Measurements from ENCODE around the gene CRNN.

Gene CRNN

DNA sequence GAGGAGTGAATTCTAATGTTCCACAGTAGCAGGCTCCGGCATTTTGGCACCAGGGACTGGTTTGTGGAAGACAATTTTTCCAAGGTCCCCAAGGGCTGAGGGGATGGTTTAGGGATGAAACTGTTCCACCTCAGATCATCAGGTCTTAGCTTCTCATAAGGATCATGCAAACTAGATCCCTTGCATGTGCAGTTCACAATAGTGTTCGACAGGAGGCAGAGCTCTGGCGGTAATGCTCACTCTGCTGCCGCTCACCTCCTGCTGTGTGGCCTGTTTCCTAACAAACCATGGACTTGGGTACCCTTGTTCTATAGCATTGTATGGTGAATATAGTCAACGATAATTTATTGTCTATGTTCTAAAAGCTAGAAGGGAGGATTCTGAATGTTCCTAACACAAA, 16.6 kb downstream of the CRNN start:
- Histone ChIP-seq H3K4me3 (ENCODE audit: severe bottlenecking) (no peak overlapping the region), H3K9me3 (ENCODE audit: severe bottlenecking) (no peaks in the 10 kb centered on the region), H3K27me3 (ENCODE audit: insufficient read depth, poor library complexity, severe bottlenecking) (peaks cover 32% of the 10 kb centered on the region), H3K4me1 (ENCODE audit: insufficient read depth, poor library complexity, severe bottlenecking) (no peaks in the 10 kb centered on the region), H3K36me3 (ENCODE audit: low read depth) (no peaks in the 10 kb centered on the region), H3K27ac (ENCODE audit: poor library complexity, severe bottlenecking) (no peak overlapping the region)
- ATAC-seq (ENCODE audit: low read depth) (no peak), DNase-seq (ENCODE audit: low spot score) (no peak)
- TF ChIP-seq, protein P1, sequence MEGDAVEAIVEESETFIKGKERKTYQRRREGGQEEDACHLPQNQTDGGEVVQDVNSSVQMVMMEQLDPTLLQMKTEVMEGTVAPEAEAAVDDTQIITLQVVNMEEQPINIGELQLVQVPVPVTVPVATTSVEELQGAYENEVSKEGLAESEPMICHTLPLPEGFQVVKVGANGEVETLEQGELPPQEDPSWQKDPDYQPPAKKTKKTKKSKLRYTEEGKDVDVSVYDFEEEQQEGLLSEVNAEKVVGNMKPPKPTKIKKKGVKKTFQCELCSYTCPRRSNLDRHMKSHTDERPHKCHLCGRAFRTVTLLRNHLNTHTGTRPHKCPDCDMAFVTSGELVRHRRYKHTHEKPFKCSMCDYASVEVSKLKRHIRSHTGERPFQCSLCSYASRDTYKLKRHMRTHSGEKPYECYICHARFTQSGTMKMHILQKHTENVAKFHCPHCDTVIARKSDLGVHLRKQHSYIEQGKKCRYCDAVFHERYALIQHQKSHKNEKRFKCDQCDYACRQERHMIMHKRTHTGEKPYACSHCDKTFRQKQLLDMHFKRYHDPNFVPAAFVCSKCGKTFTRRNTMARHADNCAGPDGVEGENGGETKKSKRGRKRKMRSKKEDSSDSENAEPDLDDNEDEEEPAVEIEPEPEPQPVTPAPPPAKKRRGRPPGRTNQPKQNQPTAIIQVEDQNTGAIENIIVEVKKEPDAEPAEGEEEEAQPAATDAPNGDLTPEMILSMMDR (IDR thresholded peaks at IDR 0.05; ENCODE audit: poor library complexity, severe bottlenecking): no peak

DNA sequence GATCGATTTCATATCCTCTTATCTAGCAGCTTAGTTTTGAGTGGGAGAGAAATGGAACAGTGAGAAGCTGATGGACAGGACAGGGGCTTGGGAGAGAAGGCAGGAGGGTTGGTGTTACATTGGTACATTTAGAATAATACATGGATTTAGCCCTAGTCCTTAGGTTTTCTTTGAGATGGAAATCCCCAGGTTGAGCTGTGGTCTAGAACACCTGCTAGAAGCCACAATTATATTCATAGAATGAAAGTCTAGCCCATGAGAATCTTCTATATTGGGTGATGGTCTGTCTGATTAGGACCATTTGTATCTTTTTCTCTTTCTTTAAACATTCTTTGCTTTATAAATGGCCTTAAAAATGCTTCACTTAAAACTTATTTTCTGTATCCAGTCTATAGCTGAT, 19.9 kb downstream of the CRNN start:
- H3K4me1 ChIP-seq (ENCODE audit: insufficient read depth, poor library complexity, severe bottlenecking): no peaks in the 10 kb centered on the region
- no peak for DNase-seq (ENCODE audit: low spot score)
- no peak for ATAC-seq (ENCODE audit: low read depth)

DNA sequence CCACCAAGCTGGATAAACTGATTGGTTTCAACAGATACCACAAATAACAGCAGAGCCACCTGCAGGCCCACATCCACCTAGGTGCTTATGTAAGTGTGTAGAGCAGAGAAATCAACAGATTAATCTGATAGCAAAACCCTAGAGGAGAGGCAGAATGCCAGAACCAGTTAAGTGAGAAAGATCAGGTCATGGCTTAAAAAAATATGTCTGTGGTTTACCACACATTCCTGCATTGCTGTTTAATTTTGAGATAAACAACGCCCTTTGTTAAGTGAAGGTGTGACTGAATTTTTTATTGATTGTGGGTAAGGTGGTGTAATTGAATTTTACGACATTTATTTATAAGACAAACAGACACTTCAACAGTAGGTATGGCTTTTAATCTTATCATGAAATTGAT, 21.2 kb downstream of the CRNN start:
- Histone ChIP-seq H3K27me3 (ENCODE audit: insufficient read depth, poor library complexity, severe bottlenecking) (peaks cover 50% of the 10 kb centered on the region), H3K4me3 (ENCODE audit: severe bottlenecking) (no peak overlapping the region), H3K27ac (ENCODE audit: poor library complexity, severe bottlenecking) (no peak overlapping the region), H3K4me1 (ENCODE audit: insufficient read depth, poor library complexity, severe bottlenecking) (no peaks in the 10 kb centered on the region), H3K9me3 (ENCODE audit: severe bottlenecking) (no peaks in the 10 kb centered on the region), H3K36me3 (ENCODE audit: low read depth) (no peaks in the 10 kb centered on the region)
- peak; percentile 38; the same call in 1 of the 3 replicates for ATAC-seq (ENCODE audit: low read depth)
- TF ChIP-seq, protein P1 (IDR thresholded peaks at IDR 0.05; ENCODE audit: poor library complexity, severe bottlenecking): no peak
- no peak for DNase-seq (ENCODE audit: low spot score)

More for the DNA sequence above, 19.9 kb downstream of the CRNN start:
- no peaks in the 10 kb centered on the region for H3K9me3 ChIP-seq (ENCODE audit: severe bottlenecking)
- H3K36me3 ChIP-seq (ENCODE audit: low read depth): no peaks in the 10 kb centered on the region
- H3K27me3 ChIP-seq (ENCODE audit: insufficient read depth, poor library complexity, severe bottlenecking): peaks cover 50% of the 10 kb centered on the region
- TF ChIP-seq, protein P1 (IDR thresholded peaks at IDR 0.05; ENCODE audit: poor library complexity, severe bottlenecking): no peak
- H3K4me3 ChIP-seq (ENCODE audit: severe bottlenecking): no peak overlapping the region
- H3K27ac ChIP-seq (ENCODE audit: poor library complexity, severe bottlenecking): no peak overlapping the region

DNA sequence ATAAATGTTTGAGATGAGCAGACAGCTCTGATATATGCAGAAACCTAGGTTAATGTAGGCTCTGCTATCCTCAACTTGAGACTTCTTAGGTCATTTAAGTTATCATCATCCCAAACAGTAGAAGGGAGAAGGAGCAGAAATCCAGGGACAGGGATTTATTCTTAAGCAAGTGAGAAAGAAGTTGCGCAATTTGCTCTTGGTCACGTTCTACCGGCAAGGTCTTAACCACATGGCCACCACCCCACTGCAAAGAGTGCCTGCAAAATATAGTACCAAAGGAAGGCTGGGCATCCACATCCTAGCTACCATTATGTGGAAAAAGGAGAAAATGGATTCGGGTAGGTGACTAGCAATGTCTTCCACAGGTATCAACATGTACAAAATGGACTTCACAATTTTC, 25.2 kb downstream of the CRNN start:
- DNase-seq (ENCODE audit: low spot score) (no peak), ATAC-seq (ENCODE audit: low read depth) (no peak)
- H3K36me3 ChIP-seq (ENCODE audit: low read depth): no peaks in the 10 kb centered on the region
- TF ChIP-seq, protein P1 (IDR thresholded peaks at IDR 0.05; ENCODE audit: poor library complexity, severe bottlenecking): no peak
- no peak overlapping the region for H3K4me3 ChIP-seq (ENCODE audit: severe bottlenecking)
- no peak overlapping the region for H3K27ac ChIP-seq (ENCODE audit: poor library complexity, severe bottlenecking)
- H3K27me3 ChIP-seq (ENCODE audit: insufficient read depth, poor library complexity, severe bottlenecking): peaks cover 31% of the 10 kb centered on the region
- H3K9me3 ChIP-seq (ENCODE audit: severe bottlenecking): no peaks in the 10 kb centered on the region
- H3K4me1 ChIP-seq (ENCODE audit: insufficient read depth, poor library complexity, severe bottlenecking): no peaks in the 10 kb centered on the region

DNA sequence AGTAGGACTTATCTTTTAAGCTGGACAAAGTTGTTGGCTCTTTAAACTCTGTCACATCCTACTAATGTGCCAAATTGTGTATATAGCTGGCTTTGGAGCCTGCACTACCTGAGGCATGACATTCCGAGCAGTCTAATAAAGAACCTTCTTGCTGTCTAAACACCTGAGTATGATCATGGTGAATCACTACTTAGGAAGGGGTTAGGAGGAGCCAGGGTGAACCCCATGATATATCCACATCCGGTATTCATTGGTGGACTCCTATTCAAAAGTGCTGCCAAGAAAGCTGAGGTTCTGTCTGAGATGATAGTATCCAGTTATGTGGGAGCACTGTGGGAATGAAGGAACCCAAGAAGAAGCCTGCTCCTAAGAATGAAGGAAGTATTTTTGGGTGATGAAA, 27.1 kb downstream of the CRNN start:
- H3K9me3 ChIP-seq (ENCODE audit: severe bottlenecking): no peaks in the 10 kb centered on the region

More for the DNA sequence above, 27.1 kb downstream of the CRNN start:
- Histone ChIP-seq H3K4me3 (ENCODE audit: severe bottlenecking) (no peak overlapping the region), H3K36me3 (ENCODE audit: low read depth) (no peaks in the 10 kb centered on the region), H3K27ac (ENCODE audit: poor library complexity, severe bottlenecking) (no peak overlapping the region), H3K27me3 (ENCODE audit: insufficient read depth, poor library complexity, severe bottlenecking) (peaks cover 13% of the 10 kb centered on the region), H3K4me1 (ENCODE audit: insufficient read depth, poor library complexity, severe bottlenecking) (no peaks in the 10 kb centered on the region)
- DNase-seq (ENCODE audit: low spot score) (no peak), ATAC-seq (ENCODE audit: low read depth) (peak; percentile 70; the same call in 2 of the 3 replicates)
- TF ChIP-seq, protein P1 (IDR thresholded peaks at IDR 0.05; ENCODE audit: poor library complexity, severe bottlenecking): no peak

Measured in RWPE2 (cell line).